ENCODE measurements around the gene VPS4A.

The VPS4A gene

DNA sequence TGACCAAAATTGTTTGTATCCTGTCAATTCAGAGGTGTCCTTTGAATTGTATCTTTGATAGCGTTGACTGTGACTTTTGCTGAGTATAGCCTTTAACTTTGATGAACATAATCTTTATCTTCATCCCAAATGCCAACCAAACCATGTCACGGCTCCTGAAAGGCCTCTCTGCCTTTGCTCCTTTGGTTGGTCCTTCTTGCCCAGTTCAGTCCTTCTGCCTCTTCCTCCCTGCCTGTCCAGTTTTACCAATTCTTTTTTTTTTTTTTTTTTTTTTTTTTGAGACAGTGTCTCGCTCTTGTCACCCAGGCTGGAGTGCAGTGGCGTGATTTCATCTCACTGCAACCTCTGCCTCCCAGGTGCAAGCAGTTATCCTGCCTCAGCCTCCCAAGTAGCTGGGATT is 12.9 kb upstream of the VPS4A start:
- H3K9ac ChIP-seq (ENCODE audit: insufficient read length) = no peak overlapping the region
- TF ChIP-seq FOXP2 (optimal IDR thresholded peaks at IDR 0.05; ENCODE audit: control extremely low read depth, extremely low read length, insufficient read depth) = no peak
- H3K27ac ChIP-seq = no peak overlapping the region
- no peaks in the 10 kb centered on the region for H3K9me3 ChIP-seq (ENCODE audit: low read depth, low read length)
- DNase-seq (ENCODE audit: low read depth, low spot score) = no peak
- peaks cover 5% of the 10 kb centered on the region; the same call in 1 of the 2 replicates for H3K36me3 ChIP-seq (ENCODE audit: insufficient read depth, low read length)
- H3K4me3 ChIP-seq = no peak overlapping the region

DNA sequence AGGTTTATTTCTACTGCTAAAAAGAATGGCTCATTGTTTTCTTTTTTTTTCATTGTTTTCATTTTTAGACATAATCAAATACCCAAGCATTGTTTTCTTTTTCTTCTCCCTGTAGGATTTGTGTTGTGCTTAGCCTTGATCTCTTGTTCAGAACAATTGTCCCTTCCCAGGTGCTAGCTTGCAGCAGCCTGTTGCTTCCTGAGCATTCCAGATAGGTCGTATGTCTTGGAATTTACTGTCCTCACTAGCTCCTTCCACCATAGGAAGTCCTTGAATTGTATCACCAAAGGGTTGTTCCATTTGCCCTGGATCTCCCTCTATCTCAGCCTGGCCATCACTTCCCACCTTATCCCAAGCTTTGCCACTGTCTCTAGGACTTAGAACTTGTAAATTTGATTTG is 10.0 kb upstream of the VPS4A start:
- H3K4me3 ChIP-seq = no peak overlapping the region
- H3K27ac ChIP-seq = no peak overlapping the region
- peaks cover 5% of the 10 kb centered on the region; the same call in 1 of the 2 replicates for H3K36me3 ChIP-seq (ENCODE audit: insufficient read depth, low read length)
- no peaks in the 10 kb centered on the region for H3K9me3 ChIP-seq (ENCODE audit: low read depth, low read length)
- no peak for DNase-seq (ENCODE audit: low read depth, low spot score)
- TF ChIP-seq FOXP2 (optimal IDR thresholded peaks at IDR 0.05; ENCODE audit: control extremely low read depth, extremely low read length, insufficient read depth) = no peak
- TF ChIP-seq POLR2AphosphoS5 (IDR thresholded peaks at IDR 0.05; ENCODE audit: borderline replicate concordance, low read depth, low read length) = no peak
- TF ChIP-seq EZH2 (IDR thresholded peaks at IDR 0.05) = no peak
- H3K9ac ChIP-seq (ENCODE audit: insufficient read length) = no peak overlapping the region

GRCh38 chr16:69301861-69302260 is 9.3 kb upstream of the VPS4A start:
- no peak overlapping the region for H3K27ac ChIP-seq
- no peak overlapping the region for H3K4me3 ChIP-seq
- TF ChIP-seq POLR2AphosphoS5 (IDR thresholded peaks at IDR 0.05; ENCODE audit: borderline replicate concordance, low read depth, low read length) (no peak), EZH2 (IDR thresholded peaks at IDR 0.05) (no peak), FOXP2 (optimal IDR thresholded peaks at IDR 0.05; ENCODE audit: control extremely low read depth, extremely low read length, insufficient read depth) (no peak)
- no peak overlapping the region for H3K9ac ChIP-seq (ENCODE audit: insufficient read length)
- H3K36me3 ChIP-seq (ENCODE audit: insufficient read depth, low read length) = peaks cover 5% of the 10 kb centered on the region; the same call in 1 of the 2 replicates
- DNase-seq (ENCODE audit: low read depth, low spot score) = no peak
- no peaks in the 10 kb centered on the region for H3K9me3 ChIP-seq (ENCODE audit: low read depth, low read length)

- DNase-seq (ENCODE audit: low read depth, low spot score) = no peak
- H3K36me3 ChIP-seq (ENCODE audit: insufficient read depth, low read length) = peaks cover 5% of the 10 kb centered on the region; the same call in 1 of the 2 replicates
- TF ChIP-seq EZH2 (IDR thresholded peaks at IDR 0.05) = no peak
- no peak for TF ChIP-seq POLR2AphosphoS5 (IDR thresholded peaks at IDR 0.05; ENCODE audit: borderline replicate concordance, low read depth, low read length)
- no peak for TF ChIP-seq FOXP2 (optimal IDR thresholded peaks at IDR 0.05; ENCODE audit: control extremely low read depth, extremely low read length, insufficient read depth)
Observed at GRCh38 chr16:69302301-69302700, 8.8 kb upstream of the VPS4A start.

GRCh38 chr16:69306031-69306430 is 5.1 kb upstream of the VPS4A start:
- Histone ChIP-seq H3K36me3 (ENCODE audit: insufficient read depth, low read length) (no peaks in the 10 kb centered on the region), H3K27ac (no peak overlapping the region), H3K9me3 (ENCODE audit: low read depth, low read length) (no peaks in the 10 kb centered on the region), H3K4me3 (no peak overlapping the region), H3K9ac (ENCODE audit: insufficient read length) (no peak overlapping the region)
- TF ChIP-seq EZH2 (IDR thresholded peaks at IDR 0.05) = no peak
- TF ChIP-seq FOXP2 (optimal IDR thresholded peaks at IDR 0.05; ENCODE audit: control extremely low read depth, extremely low read length, insufficient read depth) = no peak
- TF ChIP-seq POLR2AphosphoS5 (IDR thresholded peaks at IDR 0.05; ENCODE audit: borderline replicate concordance, low read depth, low read length) = no peak
- no peak for DNase-seq (ENCODE audit: low read depth, low spot score)

More at GRCh38 chr16:69302301-69302700, 8.8 kb upstream of the VPS4A start:
- H3K9ac ChIP-seq (ENCODE audit: insufficient read length) = no peak overlapping the region
- H3K9me3 ChIP-seq (ENCODE audit: low read depth, low read length) = no peaks in the 10 kb centered on the region
- no peak overlapping the region for H3K27ac ChIP-seq
- no peak overlapping the region for H3K4me3 ChIP-seq

GRCh38 chr16:69307091-69307490 is 4.1 kb upstream of the VPS4A start:
- Histone ChIP-seq H3K4me3 (no peak overlapping the region), H3K9ac (ENCODE audit: insufficient read length) (no peak overlapping the region), H3K36me3 (ENCODE audit: insufficient read depth, low read length) (no peaks in the 10 kb centered on the region), H3K27ac (no peak overlapping the region), H3K9me3 (ENCODE audit: low read depth, low read length) (no peaks in the 10 kb centered on the region)
- DNase-seq (ENCODE audit: low read depth, low spot score) = no peak
- no peak for TF ChIP-seq EZH2 (IDR thresholded peaks at IDR 0.05)
- no peak for TF ChIP-seq POLR2AphosphoS5 (IDR thresholded peaks at IDR 0.05; ENCODE audit: borderline replicate concordance, low read depth, low read length)
- TF ChIP-seq FOXP2 (optimal IDR thresholded peaks at IDR 0.05; ENCODE audit: control extremely low read depth, extremely low read length, insufficient read depth) = no peak

GRCh38 chr16:69307856-69308255 is 3.3 kb upstream of the VPS4A start:
- TF ChIP-seq EZH2 (IDR thresholded peaks at IDR 0.05) (no peak), FOXP2 (optimal IDR thresholded peaks at IDR 0.05; ENCODE audit: control extremely low read depth, extremely low read length, insufficient read depth) (no peak), POLR2AphosphoS5 (IDR thresholded peaks at IDR 0.05; ENCODE audit: borderline replicate concordance, low read depth, low read length) (no peak)

DNA sequence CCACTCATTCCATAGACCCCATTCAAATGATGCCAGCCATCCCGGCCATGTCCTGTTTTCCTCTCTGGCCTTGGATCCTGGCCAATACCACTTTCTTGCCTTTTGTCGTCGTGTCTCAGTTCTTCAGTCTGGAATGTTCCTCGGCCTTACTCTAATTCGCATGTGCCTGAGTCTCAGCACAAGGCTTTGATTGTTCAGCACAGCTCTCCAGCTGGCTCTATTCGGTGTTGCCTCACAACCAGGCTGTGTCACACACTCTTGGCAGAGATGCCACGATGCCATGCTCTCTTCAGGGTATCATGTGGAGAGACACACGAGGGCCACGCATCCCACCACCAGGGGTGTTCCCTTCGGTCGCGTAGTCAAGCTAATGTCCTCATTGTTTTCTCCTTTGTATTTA is 1.8 kb upstream of the VPS4A start:
- Histone ChIP-seq H3K36me3 (ENCODE audit: insufficient read depth, low read length) (no peaks in the 10 kb centered on the region), H3K4me3 (no peak overlapping the region), H3K9me3 (ENCODE audit: low read depth, low read length) (no peaks in the 10 kb centered on the region), H3K9ac (ENCODE audit: insufficient read length) (no peak overlapping the region), H3K27ac (no peak overlapping the region)
- no peak for TF ChIP-seq EZH2 (IDR thresholded peaks at IDR 0.05)
- no peak for DNase-seq (ENCODE audit: low read depth, low spot score)

More at GRCh38 chr16:69307856-69308255, 3.3 kb upstream of the VPS4A start:
- H3K36me3 ChIP-seq (ENCODE audit: insufficient read depth, low read length) = no peaks in the 10 kb centered on the region
- no peak overlapping the region for H3K4me3 ChIP-seq
- no peak overlapping the region for H3K9ac ChIP-seq (ENCODE audit: insufficient read length)
- no peak for DNase-seq (ENCODE audit: low read depth, low spot score)
- no peak overlapping the region for H3K27ac ChIP-seq
- no peaks in the 10 kb centered on the region for H3K9me3 ChIP-seq (ENCODE audit: low read depth, low read length)

DNA sequence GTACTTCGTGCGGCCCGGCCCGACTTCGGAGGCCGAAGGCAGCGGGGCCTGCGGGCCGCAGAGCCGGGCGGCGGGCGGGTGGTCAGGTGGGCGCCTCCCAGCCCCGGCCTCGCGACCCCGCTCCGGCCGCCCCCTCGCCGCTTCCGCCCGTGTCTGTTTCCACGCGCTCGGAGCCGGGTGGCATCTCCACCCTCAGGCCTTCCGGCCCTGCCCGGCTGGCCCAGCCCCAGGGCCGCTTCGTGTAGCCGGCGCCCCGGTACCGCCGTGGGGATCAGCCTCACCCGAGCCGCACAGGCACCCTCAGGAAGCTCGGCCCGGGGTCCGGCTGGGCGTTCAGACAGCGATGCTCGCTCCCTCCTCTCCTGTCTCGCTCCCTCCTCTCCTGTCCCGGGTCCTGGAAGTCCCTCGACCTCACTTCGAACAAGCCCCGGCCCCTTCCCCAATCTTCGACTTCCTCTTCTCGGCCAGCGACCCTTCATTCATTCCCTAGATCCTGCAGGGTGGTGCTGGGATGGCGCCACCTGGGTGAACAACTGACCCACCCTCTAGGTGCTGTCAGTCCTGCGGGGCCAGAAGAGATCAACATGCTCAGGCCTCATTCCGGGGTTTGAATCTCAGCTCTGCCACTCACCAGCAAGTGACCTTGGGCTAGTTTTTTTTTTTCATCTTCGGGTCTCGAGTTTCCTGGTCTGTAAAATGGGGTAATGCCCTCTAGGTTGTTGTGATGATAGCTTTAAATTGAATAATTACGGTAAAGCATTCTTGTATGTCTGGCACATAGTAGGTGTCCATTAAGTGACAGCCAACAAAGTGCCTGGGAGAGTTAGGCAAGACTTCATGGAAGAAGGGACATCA is 610 bp downstream of the VPS4A start:
- peak overlapping the region; percentile 79 for H3K4me3 ChIP-seq
- H3K9ac ChIP-seq (ENCODE audit: insufficient read length) = peak overlapping the region; percentile 84
- TF ChIP-seq POLR2AphosphoS5 (IDR thresholded peaks at IDR 0.05; ENCODE audit: borderline replicate concordance, low read depth, low read length) (no peak), EZH2 (IDR thresholded peaks at IDR 0.05) (no peak), FOXP2 (optimal IDR thresholded peaks at IDR 0.05; ENCODE audit: control extremely low read depth, extremely low read length, insufficient read depth) (no peak)
- no peaks in the 10 kb centered on the region for H3K9me3 ChIP-seq (ENCODE audit: low read depth, low read length)
- peaks cover 4% of the 10 kb centered on the region; the same call in 1 of the 2 replicates for H3K36me3 ChIP-seq (ENCODE audit: insufficient read depth, low read length)
- DNase-seq (ENCODE audit: low read depth, low spot score) = no peak
- H3K27ac ChIP-seq = no peak overlapping the region

Measured in SK-N-MC (cell line).